ENCODE results near the gene PSMG2.

Gene PSMG2

DNA sequence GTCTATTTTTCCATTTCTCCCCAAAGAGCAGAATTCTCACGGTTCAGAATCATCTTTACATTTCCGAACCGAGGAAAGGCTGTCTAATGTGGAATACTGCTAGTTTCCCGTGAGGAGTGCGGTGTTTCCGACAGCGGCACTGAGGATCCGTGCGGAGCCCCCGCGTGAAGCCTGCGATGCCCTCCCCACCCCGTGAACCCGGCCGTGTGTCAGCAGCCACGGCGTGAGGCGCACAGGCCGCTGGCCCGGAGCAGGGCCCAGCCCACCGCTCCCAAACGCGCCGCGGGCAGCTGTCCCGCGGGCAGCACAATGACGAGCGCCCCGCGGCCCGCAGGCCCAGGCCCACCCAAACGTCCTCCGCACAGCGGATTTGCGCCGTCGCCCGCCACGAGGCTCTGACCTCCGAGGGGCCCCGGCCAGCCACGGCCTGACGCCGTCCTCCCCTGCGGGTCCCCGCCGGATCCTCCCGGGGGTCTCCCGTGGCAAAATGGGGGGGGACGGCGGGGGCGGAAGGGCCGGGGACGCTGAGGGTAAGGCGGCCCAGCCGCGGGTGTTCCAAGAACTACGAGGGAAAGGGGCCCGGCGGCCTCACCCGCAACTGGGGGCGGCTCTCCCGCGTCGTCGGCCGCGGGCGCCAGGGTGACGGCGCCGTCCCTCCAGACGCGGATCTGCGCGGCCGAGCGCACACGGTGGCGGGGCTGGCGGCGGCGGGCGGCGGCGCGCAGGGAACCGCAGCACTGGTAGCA lies 45.7 kb upstream of the PSMG2 start:
- Histone ChIP-seq H3K9ac (ENCODE audit: low read depth, low read length) (no peak overlapping the region), H3K4me3 (ENCODE audit: low read depth in 1 of 2, low read length in 2 of 2) (no peak overlapping the region), H4K20me1 (ENCODE audit: insufficient read depth, low read length) (no peaks in the 10 kb centered on the region), H3K79me2 (ENCODE audit: insufficient read depth, low read length) (no peaks in the 10 kb centered on the region), H3K4me1 (ENCODE audit: insufficient read depth, low read length) (peaks cover 11% of the 10 kb centered on the region), H3K27me3 (ENCODE audit: insufficient read depth, low read length, poor library complexity) (no peaks in the 10 kb centered on the region), H3K9me3 (ENCODE audit: insufficient read depth, low read length, severe bottlenecking) (no peaks in the 10 kb centered on the region), H2AFZ (ENCODE audit: low read depth, low read length) (no peak overlapping the region), H3K36me3 (ENCODE audit: insufficient read depth, low read length) (no peaks in the 10 kb centered on the region), H3K27ac (ENCODE audit: low read length) (no peak overlapping the region), H3K4me2 (ENCODE audit: insufficient read depth, low read length) (no peak overlapping the region)
- TF ChIP-seq EZH2 (IDR thresholded peaks at IDR 0.05; ENCODE audit: borderline replicate concordance, low read depth, low read length, severe bottlenecking): no peak
- TF ChIP-seq, protein P1, sequence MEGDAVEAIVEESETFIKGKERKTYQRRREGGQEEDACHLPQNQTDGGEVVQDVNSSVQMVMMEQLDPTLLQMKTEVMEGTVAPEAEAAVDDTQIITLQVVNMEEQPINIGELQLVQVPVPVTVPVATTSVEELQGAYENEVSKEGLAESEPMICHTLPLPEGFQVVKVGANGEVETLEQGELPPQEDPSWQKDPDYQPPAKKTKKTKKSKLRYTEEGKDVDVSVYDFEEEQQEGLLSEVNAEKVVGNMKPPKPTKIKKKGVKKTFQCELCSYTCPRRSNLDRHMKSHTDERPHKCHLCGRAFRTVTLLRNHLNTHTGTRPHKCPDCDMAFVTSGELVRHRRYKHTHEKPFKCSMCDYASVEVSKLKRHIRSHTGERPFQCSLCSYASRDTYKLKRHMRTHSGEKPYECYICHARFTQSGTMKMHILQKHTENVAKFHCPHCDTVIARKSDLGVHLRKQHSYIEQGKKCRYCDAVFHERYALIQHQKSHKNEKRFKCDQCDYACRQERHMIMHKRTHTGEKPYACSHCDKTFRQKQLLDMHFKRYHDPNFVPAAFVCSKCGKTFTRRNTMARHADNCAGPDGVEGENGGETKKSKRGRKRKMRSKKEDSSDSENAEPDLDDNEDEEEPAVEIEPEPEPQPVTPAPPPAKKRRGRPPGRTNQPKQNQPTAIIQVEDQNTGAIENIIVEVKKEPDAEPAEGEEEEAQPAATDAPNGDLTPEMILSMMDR (IDR thresholded peaks at IDR 0.05; ENCODE audit: borderline replicate concordance, extremely low read depth, low read length, poor library complexity, severe bottlenecking): no peak
- ATAC-seq (ENCODE audit: insufficient read depth, low read depth) (no peak), DNase-seq (no peak)

DNA sequence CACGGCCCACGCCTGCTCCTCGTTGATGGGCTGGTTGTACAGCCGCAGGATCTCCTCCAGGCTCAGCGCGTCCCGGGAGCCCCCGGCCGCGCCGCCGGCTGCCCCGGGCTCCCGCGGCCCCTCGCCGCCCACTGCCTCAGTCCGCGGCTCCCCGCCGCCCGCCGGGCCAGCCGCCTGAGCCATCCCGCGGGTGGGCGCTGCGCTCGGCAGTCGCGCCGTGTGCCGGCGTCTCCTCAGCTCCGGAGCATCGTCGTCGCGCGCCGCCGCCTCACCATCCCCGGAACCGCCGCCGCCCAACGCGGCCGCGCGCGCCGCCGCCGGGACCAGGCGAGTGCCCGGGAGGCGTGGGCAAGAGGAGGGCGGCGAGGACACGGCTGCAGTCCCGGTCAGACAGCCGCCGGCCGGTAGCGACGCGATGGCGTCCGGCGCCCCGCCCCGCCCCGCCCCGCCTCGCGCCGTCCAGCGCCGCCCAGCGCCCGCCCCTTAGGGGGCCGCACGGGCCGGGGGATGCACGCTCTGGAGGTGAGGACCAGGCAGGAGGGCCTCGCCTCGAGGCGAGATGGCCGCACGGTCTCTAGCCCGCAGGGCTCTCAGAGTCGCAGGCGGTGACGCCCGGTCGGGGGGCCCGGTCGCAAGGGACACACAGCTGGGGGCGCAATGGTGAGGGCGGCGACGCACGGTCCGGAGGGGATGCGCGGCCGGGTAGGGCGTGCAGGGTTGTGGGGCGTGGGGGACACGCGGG lies 45.0 kb upstream of the PSMG2 start, which contains the start of gene SPIRE1:
Gene SPIRE1 (minus strand): TSS at position 424 of the 742 bp plus-strand sequence. CDS start 241 bp downstream, at position 183.
- no peaks in the 10 kb centered on the region for H3K9me3 ChIP-seq (ENCODE audit: insufficient read depth, low read length, severe bottlenecking)
- no peak for TF ChIP-seq EZH2 (IDR thresholded peaks at IDR 0.05; ENCODE audit: borderline replicate concordance, low read depth, low read length, severe bottlenecking)
- TF ChIP-seq, protein P1 (IDR thresholded peaks at IDR 0.05; ENCODE audit: borderline replicate concordance, extremely low read depth, low read length, poor library complexity, severe bottlenecking): no peak
- no peaks in the 10 kb centered on the region for H4K20me1 ChIP-seq (ENCODE audit: insufficient read depth, low read length)
- no peaks in the 10 kb centered on the region for H3K36me3 ChIP-seq (ENCODE audit: insufficient read depth, low read length)
- H3K27ac ChIP-seq (ENCODE audit: low read length): no peak within 1 kb of the TSS
- no peak for DNase-seq
- ATAC-seq (ENCODE audit: insufficient read depth, low read depth): no peak
- no peak within 1 kb of the TSS for H3K4me2 ChIP-seq (ENCODE audit: insufficient read depth, low read length)
- H3K79me2 ChIP-seq (ENCODE audit: insufficient read depth, low read length): no peaks in the 10 kb centered on the region
- H3K27me3 ChIP-seq (ENCODE audit: insufficient read depth, low read length, poor library complexity): no peaks in the 10 kb centered on the region
- H3K4me3 ChIP-seq (ENCODE audit: low read depth in 1 of 2, low read length in 2 of 2): no peak within 1 kb of the TSS
- H2AFZ ChIP-seq (ENCODE audit: low read depth, low read length): no peak within 1 kb of the TSS
- peaks cover 9% of the 10 kb centered on the region for H3K4me1 ChIP-seq (ENCODE audit: insufficient read depth, low read length)
- H3K9ac ChIP-seq (ENCODE audit: low read depth, low read length): no peak within 1 kb of the TSS

DNA sequence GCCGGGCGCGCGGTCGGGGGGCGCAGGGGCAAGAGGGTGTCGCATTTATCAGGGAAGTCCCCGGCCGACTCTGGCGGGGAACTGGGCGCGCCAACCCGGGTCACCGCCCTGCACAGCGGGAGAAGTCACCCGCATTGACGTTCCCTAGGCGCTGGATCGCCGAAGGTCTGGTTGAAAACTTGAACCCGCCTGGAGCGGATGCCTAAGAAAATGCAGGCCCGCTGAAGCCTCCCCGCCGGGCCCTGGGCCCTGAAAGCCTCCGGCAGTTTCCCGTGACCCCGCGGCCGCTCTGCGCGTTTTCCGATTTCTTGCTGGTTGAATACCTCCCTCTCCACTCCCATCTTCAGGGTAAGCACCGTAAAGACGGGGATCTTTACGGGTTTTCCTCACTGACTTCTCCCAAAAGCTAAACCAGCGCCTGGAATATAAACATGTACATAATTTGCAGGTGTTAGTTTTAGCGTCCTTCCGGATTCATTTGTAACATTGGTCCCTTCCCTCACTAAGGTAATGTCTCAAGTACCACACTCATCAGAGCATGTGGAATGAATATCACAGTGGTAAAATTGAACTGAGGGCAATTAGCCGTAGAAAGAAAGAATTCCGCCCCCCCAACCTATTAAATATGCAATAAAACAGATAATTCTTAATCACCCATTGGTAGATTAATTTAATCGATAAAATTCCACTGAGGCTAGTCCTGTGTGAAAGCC lies 44.3 kb upstream of the PSMG2 start:
- Histone ChIP-seq H3K4me3 (ENCODE audit: low read depth in 1 of 2, low read length in 2 of 2) (no peak overlapping the region), H4K20me1 (ENCODE audit: insufficient read depth, low read length) (no peaks in the 10 kb centered on the region), H3K9me3 (ENCODE audit: insufficient read depth, low read length, severe bottlenecking) (no peaks in the 10 kb centered on the region), H2AFZ (ENCODE audit: low read depth, low read length) (no peak overlapping the region), H3K27me3 (ENCODE audit: insufficient read depth, low read length, poor library complexity) (no peaks in the 10 kb centered on the region), H3K79me2 (ENCODE audit: insufficient read depth, low read length) (no peaks in the 10 kb centered on the region), H3K27ac (ENCODE audit: low read length) (no peak overlapping the region), H3K4me2 (ENCODE audit: insufficient read depth, low read length) (no peak overlapping the region), H3K9ac (ENCODE audit: low read depth, low read length) (no peak overlapping the region), H3K36me3 (ENCODE audit: insufficient read depth, low read length) (no peaks in the 10 kb centered on the region), H3K4me1 (ENCODE audit: insufficient read depth, low read length) (peaks cover 2% of the 10 kb centered on the region)
- no peak for DNase-seq
- ATAC-seq (ENCODE audit: insufficient read depth, low read depth): no peak
- no peak for TF ChIP-seq EZH2 (IDR thresholded peaks at IDR 0.05; ENCODE audit: borderline replicate concordance, low read depth, low read length, severe bottlenecking)
- TF ChIP-seq, protein P1 (IDR thresholded peaks at IDR 0.05; ENCODE audit: borderline replicate concordance, extremely low read depth, low read length, poor library complexity, severe bottlenecking): no peak

Data from DND-41 (cell line).